HFF-Myc (cell line): ENCODE data around the gene MED15.

Experiments
- DNase-seq: peaks from one replicate; pipeline ENCODE4 v3.0.0-alpha.2; 2011; ENCODE audit warnings: low read depth; ENCODE audit errors: extremely low read depth
- H3K4me3 ChIP-seq: replicated peaks from 2 replicates; pipeline ENCODE4 v1.5.1; 2011; ENCODE audit warnings: low read depth, mild to moderate bottlenecking, control low read depth, low read length
- TF ChIP-seq, protein P1 (sequence below): IDR thresholded peaks from 2 replicates; pipeline ENCODE4 v1.5.1; 2012; ENCODE audit warnings: mild to moderate bottlenecking, low read depth, low read length, control low read depth; ENCODE audit errors: missing control alignments

The MED15 gene

DNA sequence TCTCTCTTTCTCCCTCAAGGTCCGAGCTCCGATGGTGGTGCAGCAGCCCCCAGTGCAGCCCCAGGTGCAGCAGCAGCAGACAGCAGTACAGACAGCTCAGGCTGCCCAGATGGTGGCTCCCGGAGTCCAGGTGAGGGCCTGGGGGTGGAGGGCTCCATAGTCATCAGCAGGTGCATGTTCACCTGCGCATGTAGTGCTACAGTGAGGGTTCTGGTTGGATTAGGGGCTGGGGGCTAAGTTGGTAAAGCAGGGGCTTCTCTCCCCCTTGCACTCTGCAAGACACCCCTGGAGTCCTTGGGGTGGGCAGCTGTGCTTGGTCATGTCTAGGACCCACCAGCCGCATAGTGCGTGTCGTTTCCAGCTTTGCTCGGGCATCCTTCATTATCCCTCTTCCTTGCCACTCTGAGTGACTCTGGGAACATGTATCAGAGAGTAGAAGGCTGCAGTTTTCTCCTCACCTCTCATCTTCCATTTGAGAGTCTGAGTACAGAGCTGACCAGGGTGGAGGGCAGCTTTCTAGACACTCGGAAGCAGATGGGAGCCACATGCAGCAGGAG, 61.2 kb downstream of the MED15 start:
- DNase-seq = no peak
- TF ChIP-seq, protein P1, sequence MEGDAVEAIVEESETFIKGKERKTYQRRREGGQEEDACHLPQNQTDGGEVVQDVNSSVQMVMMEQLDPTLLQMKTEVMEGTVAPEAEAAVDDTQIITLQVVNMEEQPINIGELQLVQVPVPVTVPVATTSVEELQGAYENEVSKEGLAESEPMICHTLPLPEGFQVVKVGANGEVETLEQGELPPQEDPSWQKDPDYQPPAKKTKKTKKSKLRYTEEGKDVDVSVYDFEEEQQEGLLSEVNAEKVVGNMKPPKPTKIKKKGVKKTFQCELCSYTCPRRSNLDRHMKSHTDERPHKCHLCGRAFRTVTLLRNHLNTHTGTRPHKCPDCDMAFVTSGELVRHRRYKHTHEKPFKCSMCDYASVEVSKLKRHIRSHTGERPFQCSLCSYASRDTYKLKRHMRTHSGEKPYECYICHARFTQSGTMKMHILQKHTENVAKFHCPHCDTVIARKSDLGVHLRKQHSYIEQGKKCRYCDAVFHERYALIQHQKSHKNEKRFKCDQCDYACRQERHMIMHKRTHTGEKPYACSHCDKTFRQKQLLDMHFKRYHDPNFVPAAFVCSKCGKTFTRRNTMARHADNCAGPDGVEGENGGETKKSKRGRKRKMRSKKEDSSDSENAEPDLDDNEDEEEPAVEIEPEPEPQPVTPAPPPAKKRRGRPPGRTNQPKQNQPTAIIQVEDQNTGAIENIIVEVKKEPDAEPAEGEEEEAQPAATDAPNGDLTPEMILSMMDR = no peak

DNA sequence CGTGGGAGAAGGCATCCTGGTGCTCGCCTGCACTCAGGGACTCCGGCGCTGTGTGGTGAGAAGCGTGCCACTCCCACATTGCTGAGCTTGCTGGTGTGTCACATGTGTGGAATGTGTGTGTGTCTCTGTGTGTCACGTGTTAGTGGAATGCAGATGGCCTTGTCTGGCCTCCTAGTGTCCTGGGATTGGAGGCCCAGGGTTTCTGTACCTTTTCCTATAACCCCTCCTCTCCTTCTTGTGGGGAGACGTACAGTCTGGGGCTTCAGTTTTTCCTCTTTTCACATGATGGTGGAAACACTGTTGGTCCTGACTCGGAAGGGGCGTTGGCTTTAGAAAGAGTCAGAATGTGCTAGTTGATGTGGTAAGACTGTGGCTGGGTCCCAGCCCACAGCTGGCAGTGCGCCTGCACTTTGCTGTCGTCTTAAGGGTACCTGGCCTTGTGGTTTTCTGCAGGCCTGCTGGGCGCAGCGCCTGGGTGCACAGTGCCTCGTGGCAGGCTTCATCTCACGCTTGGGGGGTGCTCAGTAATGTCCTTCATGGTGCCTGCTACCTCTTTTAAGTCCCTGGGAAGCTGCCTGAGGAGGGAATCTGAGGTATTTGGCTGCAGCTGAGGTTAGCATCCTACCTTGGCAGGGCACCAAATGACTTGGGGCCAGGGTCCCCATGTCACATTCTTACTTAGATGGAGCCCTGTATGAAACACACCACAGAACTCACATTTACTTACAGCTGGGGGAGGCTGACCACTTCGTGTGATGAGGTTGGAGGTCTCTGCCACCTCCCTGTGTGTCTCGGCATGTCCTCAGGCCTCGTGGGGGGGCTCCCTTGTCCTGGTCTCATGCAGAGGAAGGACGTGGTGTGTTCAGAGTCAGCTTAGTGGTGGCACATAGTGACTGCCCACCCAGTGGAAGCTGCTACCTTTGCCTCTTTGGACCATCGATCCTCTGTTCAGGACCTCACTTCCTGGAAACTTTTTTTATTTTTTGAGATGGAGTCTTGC, 61.9 kb downstream of the MED15 start:
- DNase-seq = peak; percentile 98
- H3K4me3 ChIP-seq = no peak overlapping the region
- TF ChIP-seq, protein P1 = no peak

More for the DNA sequence above, 61.2 kb downstream of the MED15 start:
- H3K4me3 ChIP-seq = no peak overlapping the region

DNA sequence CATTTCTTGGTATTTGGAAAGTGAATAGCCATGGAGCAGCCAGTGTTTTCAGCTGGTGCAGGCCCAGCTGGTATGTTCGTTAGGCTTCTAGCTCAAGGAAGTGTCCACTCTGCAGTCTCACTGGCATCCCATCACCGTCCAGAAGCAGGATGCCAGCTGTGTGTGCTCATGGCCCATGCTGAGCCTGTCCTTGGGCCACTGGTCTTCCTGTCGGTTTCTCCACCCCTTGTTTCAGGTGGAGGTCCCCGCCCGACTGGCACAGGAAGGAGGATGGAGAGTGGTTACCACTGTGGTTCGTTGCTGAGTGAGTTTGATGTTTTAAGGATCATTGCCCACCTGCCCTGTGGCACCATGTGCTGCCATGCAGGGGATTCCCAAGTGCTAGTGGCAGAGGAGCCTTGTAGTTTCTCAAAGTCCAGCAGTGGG, 63.7 kb downstream of the MED15 start:
- DNase-seq = no peak
- TF ChIP-seq, protein P1 = no peak
- no peak overlapping the region for H3K4me3 ChIP-seq

DNA sequence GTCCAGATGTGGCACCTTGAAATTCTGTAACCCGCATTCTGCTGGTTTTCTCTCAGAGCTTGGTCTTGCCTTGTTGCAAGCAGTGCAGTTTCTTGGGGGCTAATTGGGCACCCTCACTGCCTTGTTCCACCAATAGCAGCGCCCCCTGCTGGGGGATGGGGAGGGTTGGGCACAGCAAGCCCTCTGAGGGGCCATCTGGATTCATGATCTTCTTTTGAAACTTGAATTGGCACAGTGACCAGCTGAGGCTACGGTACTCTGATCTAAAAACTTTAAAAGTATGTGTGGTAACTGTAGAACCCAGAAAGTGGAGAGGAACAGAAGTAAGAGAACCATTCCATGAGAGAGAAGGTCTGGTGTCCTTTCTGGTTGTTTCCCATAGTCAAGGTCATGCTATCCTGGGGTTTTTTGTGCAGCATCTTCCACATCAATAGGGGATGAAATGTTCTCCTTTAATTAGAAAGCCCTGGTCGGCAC, 64.2 kb downstream of the MED15 start:
- TF ChIP-seq, protein P1 = peak; percentile 83
- no peak for DNase-seq
- no peak overlapping the region for H3K4me3 ChIP-seq

DNA sequence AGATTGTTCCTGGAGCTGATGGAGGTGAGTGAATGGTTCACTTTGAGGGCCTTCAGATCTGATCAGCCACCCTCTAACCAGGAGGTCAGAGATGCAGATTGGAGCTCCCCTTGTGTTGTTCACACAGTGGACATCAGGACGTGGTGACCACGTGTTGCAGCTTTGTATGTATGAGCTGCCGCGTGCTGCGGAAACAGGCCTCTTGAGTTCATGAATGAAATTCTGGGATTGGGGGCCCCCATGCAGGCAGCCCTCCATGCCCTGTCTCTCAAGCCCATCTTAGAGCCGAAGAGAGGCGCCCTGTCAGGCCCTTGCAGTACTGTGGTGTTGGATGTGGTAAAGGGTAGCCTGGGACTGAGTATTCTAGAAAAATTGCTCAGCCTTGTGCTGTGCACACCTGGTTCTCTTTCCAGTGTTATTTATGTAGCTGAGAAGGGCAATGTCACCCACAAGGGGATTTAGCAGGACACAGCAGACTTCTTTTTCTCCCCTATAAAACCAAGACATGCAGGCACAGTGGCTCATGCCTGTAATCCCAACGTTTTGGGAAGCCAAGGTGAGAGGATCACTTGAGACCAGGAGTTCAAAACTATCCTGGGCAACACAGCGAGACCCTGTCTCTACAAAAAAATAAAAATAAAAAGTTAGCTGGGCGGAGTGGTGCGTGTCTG, 64.9 kb downstream of the MED15 start:
- TF ChIP-seq, protein P1 = no peak
- DNase-seq = no peak
- no peak overlapping the region for H3K4me3 ChIP-seq

DNA sequence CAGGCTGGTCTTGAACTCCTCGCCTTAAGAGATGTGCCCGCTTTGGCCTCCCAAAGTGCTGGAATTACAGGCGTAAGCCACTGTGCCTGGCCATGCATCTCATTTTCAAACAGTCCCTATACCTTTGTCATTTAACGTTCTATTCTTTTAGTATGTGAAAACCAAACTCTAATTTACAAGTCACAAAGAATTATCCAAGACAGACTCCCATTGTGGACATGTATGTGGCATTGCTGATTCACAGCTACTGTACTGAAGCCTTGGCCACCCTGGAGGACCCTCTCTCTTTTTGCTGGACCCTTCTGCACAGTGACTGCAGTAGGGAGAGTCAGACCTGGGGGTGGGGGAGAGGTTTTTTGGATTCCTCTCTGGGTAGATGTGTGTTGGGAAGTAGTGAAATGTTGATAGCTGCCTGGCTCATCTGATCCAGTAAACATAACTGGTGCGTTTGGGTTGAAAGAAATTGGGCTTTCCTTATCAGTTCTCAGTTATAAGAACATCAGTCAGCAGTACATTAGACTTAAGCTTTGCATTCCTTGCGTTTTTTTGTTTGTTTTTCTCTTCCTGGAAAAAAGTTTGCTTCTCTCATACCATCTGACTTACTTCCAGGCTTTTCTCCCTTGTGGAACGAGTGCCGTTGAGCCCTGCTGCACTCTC, 65.9 kb downstream of the MED15 start:
- no peak for DNase-seq
- no peak overlapping the region for H3K4me3 ChIP-seq
- TF ChIP-seq, protein P1 = no peak
